HUES64 (cell line): ENCODE data around the gene FLNC.

Source experiments
- H3K27ac ChIP-seq: 2 replicates; pipeline ENCODE4 v1.7.0; 2013; ENCODE audit warnings: low read depth, low read length, inconsistent platforms
- H3K27me3 ChIP-seq: 2 replicates; pipeline ENCODE4 v1.6.1; 2013; ENCODE audit warnings: mild to moderate bottlenecking, low read length; ENCODE audit not compliant: insufficient read depth
- H3K36me3 ChIP-seq: 2 replicates; pipeline ENCODE4 v1.6.1; 2013; ENCODE audit warnings: mild to moderate bottlenecking, low read length; ENCODE audit not compliant: insufficient read depth
- H3K4me1 ChIP-seq: 2 replicates; pipeline ENCODE4 v1.6.1; 2013; ENCODE audit warnings: mild to moderate bottlenecking, low read length, moderate library complexity; ENCODE audit not compliant: insufficient read depth
- H3K4me3 ChIP-seq: 2 replicates; pipeline ENCODE4 v1.5.1; 2013; ENCODE audit warnings: mild to moderate bottlenecking, low read length, moderate library complexity
- H3K9ac ChIP-seq: 2 replicates; pipeline ENCODE4 v1.6.1; 2013; ENCODE audit warnings: mild to moderate bottlenecking, low read depth, low read length
- H3K9me3 ChIP-seq: 2 replicates; pipeline ENCODE4 v1.6.1; 2013; ENCODE audit warnings: low read depth, low read length; ENCODE audit not compliant: insufficient read depth
- WGBS: fragments of 150-250, 120-280 bp; methylation state at CpG from one replicate; pipeline ENCODE4 v1.1.7; 2013; ENCODE audit warnings: missing lambda C conversion rate; 5-methylcytosine and 5-hydroxymethylcytosine counted together

FLNC gene

GRCh38 chr7:128815289-128815942 lies 14.8 kb upstream of the FLNC start:
- Histone ChIP-seq H3K4me1 (peaks cover 9% of the 10 kb centered on the region; the same call in 1 of the 2 replicates), H3K4me3 (no peak overlapping the region), H3K27me3 (no peaks in the 10 kb centered on the region), H3K36me3 (peaks cover 19% of the 10 kb centered on the region), H3K27ac (no peak overlapping the region), H3K9me3 (no peaks in the 10 kb centered on the region), H3K9ac (no peak overlapping the region)
- 96% methylated on average over 7 of the region's 7 CpGs for WGBS

- Histone ChIP-seq H3K36me3 (peaks cover 6% of the 10 kb centered on the region; the same call in 1 of the 2 replicates), H3K4me3 (no peak overlapping the region), H3K4me1 (no peaks in the 10 kb centered on the region), H3K27ac (no peak overlapping the region), H3K9me3 (no peaks in the 10 kb centered on the region), H3K9ac (no peak overlapping the region), H3K27me3 (no peaks in the 10 kb centered on the region)
- 68% methylated on average over 3 of the region's 3 CpGs for WGBS
Observed at GRCh38 chr7:128818694-128819093, 11.5 kb upstream of the FLNC start.

- Histone ChIP-seq H3K9ac (no peak overlapping the region), H3K4me1 (no peaks in the 10 kb centered on the region), H3K27me3 (no peaks in the 10 kb centered on the region), H3K27ac (no peak overlapping the region), H3K9me3 (no peaks in the 10 kb centered on the region), H3K4me3 (no peak overlapping the region), H3K36me3 (no peaks in the 10 kb centered on the region)
- 94% methylated on average over 4 of the region's 4 CpGs for WGBS
Observed at GRCh38 chr7:128821724-128822123, 8.5 kb upstream of the FLNC start.

GRCh38 chr7:128826512-128826911 lies 3.7 kb upstream of the FLNC start:
- Histone ChIP-seq H3K9ac (no peak overlapping the region), H3K36me3 (no peaks in the 10 kb centered on the region), H3K4me1 (peaks cover 19% of the 10 kb centered on the region), H3K27me3 (peaks cover 21% of the 10 kb centered on the region), H3K4me3 (no peak overlapping the region), H3K27ac (no peak overlapping the region), H3K9me3 (no peaks in the 10 kb centered on the region)
- WGBS, result 88% methylated on average over 4 of the region's 4 CpGs

GRCh38 chr7:128826916-128827247 lies 3.3 kb upstream of the FLNC start:
- Histone ChIP-seq H3K9me3 (no peaks in the 10 kb centered on the region), H3K36me3 (no peaks in the 10 kb centered on the region), H3K27ac (no peak overlapping the region), H3K4me1 (peaks cover 19% of the 10 kb centered on the region), H3K9ac (no peak overlapping the region), H3K27me3 (peaks cover 21% of the 10 kb centered on the region), H3K4me3 (no peak overlapping the region)
- WGBS, result 82% methylated on average over 1 of the region's 1 CpG

GRCh38 chr7:128827248-128827958 lies 2.8 kb upstream of the FLNC start:
- Histone ChIP-seq H3K36me3 (no peaks in the 10 kb centered on the region), H3K27me3 (peaks cover 21% of the 10 kb centered on the region), H3K4me1 (peaks cover 19% of the 10 kb centered on the region), H3K4me3 (no peak overlapping the region), H3K27ac (peak overlapping the region; percentile 27; the same call in 1 of the 2 replicates), H3K9ac (peak overlapping the region; percentile 6; the same call in 1 of the 2 replicates), H3K9me3 (no peaks in the 10 kb centered on the region)
- WGBS, result 43% methylated on average over 17 of the region's 17 CpGs

GRCh38 chr7:128827971-128828711 lies 2.1 kb upstream of the FLNC start:
- no peak overlapping the region for H3K4me3 ChIP-seq
- peak overlapping the region; percentile 6; the same call in 1 of the 2 replicates for H3K9ac ChIP-seq
- WGBS, result 62% methylated on average over 10 of the region's 10 CpGs
- H3K27ac ChIP-seq, result peak overlapping the region; percentile 27; the same call in 1 of the 2 replicates
- H3K9me3 ChIP-seq, result no peaks in the 10 kb centered on the region
- no peaks in the 10 kb centered on the region for H3K36me3 ChIP-seq
- H3K4me1 ChIP-seq, result peaks cover 25% of the 10 kb centered on the region
- peaks cover 21% of the 10 kb centered on the region for H3K27me3 ChIP-seq

GRCh38 chr7:128829391-128830166 lies 627 bp upstream of the FLNC start:
- Histone ChIP-seq H3K36me3 (no peaks in the 10 kb centered on the region; the same call in 1 of the 2 replicates), H3K9ac (no peak overlapping the region), H3K27me3 (peaks cover 21% of the 10 kb centered on the region), H3K27ac (no peak overlapping the region), H3K4me1 (peaks cover 35% of the 10 kb centered on the region), H3K9me3 (no peaks in the 10 kb centered on the region), H3K4me3 (peak overlapping the region; percentile 35; the same call in 1 of the 2 replicates)
- WGBS, result 23% methylated on average over 12 of the region's 13 CpGs

GRCh38 chr7:128831178-128831993 lies 1.2 kb downstream of the FLNC start:
- WGBS, result under 1% methylated on average over 33 of the region's 33 CpGs
- Histone ChIP-seq H3K4me3 (peak overlapping the region; percentile 79), H3K9ac (peak overlapping the region; percentile 6; the same call in 1 of the 2 replicates), H3K4me1 (peaks cover 35% of the 10 kb centered on the region), H3K27ac (peak overlapping the region; percentile 54; the same call in 1 of the 2 replicates), H3K9me3 (no peaks in the 10 kb centered on the region), H3K36me3 (peaks cover 12% of the 10 kb centered on the region; the same call in 1 of the 2 replicates), H3K27me3 (peaks cover 21% of the 10 kb centered on the region)
